ENCODE data around the gene CFAP54.
"Not testable (repeated sequence)": the region's sequence is repeated elsewhere in the genome, so short reads cannot be mapped to it uniquely, and the experiment has no call there.

The CFAP54 gene

GRCh38 chr12:96516472-96517430, 27.4 kb downstream of the CFAP54 start:
- DNase-seq = peak; percentile 82

GRCh38 chr12:96520767-96521166, 31.4 kb downstream of the CFAP54 start:
- no peak for DNase-seq

- no peak for DNase-seq
These were observed 32.7 kb downstream of the CFAP54 start for GRCh38 chr12:96521895-96522682.

GRCh38 chr12:96522690-96523089, 33.3 kb downstream of the CFAP54 start:
- no peak for DNase-seq

GRCh38 chr12:96526110-96526509, 36.7 kb downstream of the CFAP54 start:
- no peak for DNase-seq

- DNase-seq = no peak
These were observed 40.5 kb downstream of the CFAP54 start for GRCh38 chr12:96529912-96530311.

GRCh38 chr12:96534339-96534738, 45.0 kb downstream of the CFAP54 start:
- DNase-seq = no peak

- DNase-seq = no peak
These were observed 59.0 kb downstream of the CFAP54 start for GRCh38 chr12:96548384-96548783.

GRCh38 chr12:96549341-96549740, 60.0 kb downstream of the CFAP54 start:
- DNase-seq = no peak

- no peak for DNase-seq
These were observed 81.2 kb downstream of the CFAP54 start for GRCh38 chr12:96570579-96570978.

GRCh38 chr12:96571101-96571862, 81.9 kb downstream of the CFAP54 start:
- no peak for DNase-seq

- DNase-seq = peak; percentile 57
These were observed 89.2 kb downstream of the CFAP54 start for GRCh38 chr12:96578526-96579125.

- no peak for DNase-seq
These were observed 96.6 kb downstream of the CFAP54 start for GRCh38 chr12:96585977-96586376.

GRCh38 chr12:96587691-96588090, 98.3 kb downstream of the CFAP54 start:
- no peak for DNase-seq

GRCh38 chr12:96590970-96591369, 101.6 kb downstream of the CFAP54 start:
- DNase-seq = no peak

GRCh38 chr12:96604374-96604773, 115.0 kb downstream of the CFAP54 start:
- DNase-seq = not testable (repeated sequence)

- DNase-seq = no peak
These were observed 116.3 kb downstream of the CFAP54 start for GRCh38 chr12:96605684-96606083.

- DNase-seq = no peak
These were observed 116.8 kb downstream of the CFAP54 start for GRCh38 chr12:96606134-96606533.

GRCh38 chr12:96606644-96607043, 117.3 kb downstream of the CFAP54 start:
- DNase-seq = no peak

GRCh38 chr12:96617178-96617577, 127.8 kb downstream of the CFAP54 start:
- DNase-seq = no peak

- DNase-seq = no peak
These were observed 133.8 kb downstream of the CFAP54 start for GRCh38 chr12:96623155-96623554.

GRCh38 chr12:96623656-96624217, 134.4 kb downstream of the CFAP54 start:
- no peak for DNase-seq

Data from inflammatory macrophage treated with lipopolysaccharide for 4 hours (primary cell).